Heart left ventricle (tissue), 13 donors: ENCODE measurements around the gene NOS1AP.

Source experiments
- CTCF ChIP-seq, 12 donors: fragments of 200-600 bp; sonication (generic) in 4 of 12; IDR thresholded peaks; one replicate each; pipeline versions ENCODE4 v1.5.0 to v1.8.0; 2018 to 2022; ENCODE audit warnings: antibody characterized with exemption in 12 of 12, mild to moderate bottlenecking in 5 of 12
- POLR2A ChIP-seq, 2 donors: fragments of 450-650 bp; IDR thresholded peaks; one replicate each; pipeline ENCODE4 v1.6.1; 2017; ENCODE audit warnings: antibody characterized with exemption in 2 of 2, mild to moderate bottlenecking in 2 of 2, moderate library complexity in 2 of 2
- donor health status: ischemic (EF 13 %, LVEDD 7.1; RV severe dilation, severe dysfunction).
- donor health status: DM: no; HTN: yes; CAD: no.
- donor health status: DM: no; HTN: no; CAD: no.
- donor health status: ischemic (EF 25% LVEDD 6.9; RV normal size, moderate dysfunction).
- donor health status: ischemic (EF 25% LVEDD 5.7; RV mildly dilated, moderate dysfunction).
- donor health status: ischemic (EF 35%, LVEDD 5.7; RV mildly dilated, moderate dysfunction).
- donor health status: nonischemic (EF 11% LVEDD 7.7; RV severe dilation, severe dysfunction).
- donor health status: DM: yes; HTN: yes; CAD: no.
- donor health status: PGD.
- donor health status: ischemic (EF 29% LVEDD 5.4; RV normal size, mild dysfunction).
- donor health status: nonischemic (EF 23%, LVEDD 6.1; RV moderate dilation, normal function).

DNA sequence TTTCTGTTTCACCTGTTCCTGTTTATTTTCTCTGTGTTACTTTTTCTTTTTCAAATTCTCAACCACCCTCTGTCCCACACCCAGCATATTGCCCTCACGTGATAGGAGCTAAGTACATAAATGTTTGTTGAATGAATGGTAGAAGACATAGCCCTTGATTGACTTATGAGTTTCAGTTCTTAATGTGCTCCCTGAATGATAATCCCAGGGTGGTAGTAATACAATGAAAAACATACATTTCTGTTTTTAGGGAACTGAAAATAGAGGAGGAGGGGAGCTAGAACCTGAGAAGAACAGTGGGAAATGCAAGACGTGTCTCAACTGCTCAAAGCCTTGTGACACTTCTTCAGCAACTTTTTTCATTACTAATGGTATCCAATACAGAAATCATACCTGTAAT lies 160.1 kb downstream of the NOS1AP start:
- TF ChIP-seq CTCF (IDR thresholded peaks at IDR 0.05) (no peak), POLR2A (IDR thresholded peaks at IDR 0.05) (no peak)
